Measurements from ENCODE around the gene CERT1.

Gene CERT1

GRCh38 chr5:75468593-75468992, 42.8 kb downstream of the CERT1 start:
- no peak for DNase-seq

DNA sequence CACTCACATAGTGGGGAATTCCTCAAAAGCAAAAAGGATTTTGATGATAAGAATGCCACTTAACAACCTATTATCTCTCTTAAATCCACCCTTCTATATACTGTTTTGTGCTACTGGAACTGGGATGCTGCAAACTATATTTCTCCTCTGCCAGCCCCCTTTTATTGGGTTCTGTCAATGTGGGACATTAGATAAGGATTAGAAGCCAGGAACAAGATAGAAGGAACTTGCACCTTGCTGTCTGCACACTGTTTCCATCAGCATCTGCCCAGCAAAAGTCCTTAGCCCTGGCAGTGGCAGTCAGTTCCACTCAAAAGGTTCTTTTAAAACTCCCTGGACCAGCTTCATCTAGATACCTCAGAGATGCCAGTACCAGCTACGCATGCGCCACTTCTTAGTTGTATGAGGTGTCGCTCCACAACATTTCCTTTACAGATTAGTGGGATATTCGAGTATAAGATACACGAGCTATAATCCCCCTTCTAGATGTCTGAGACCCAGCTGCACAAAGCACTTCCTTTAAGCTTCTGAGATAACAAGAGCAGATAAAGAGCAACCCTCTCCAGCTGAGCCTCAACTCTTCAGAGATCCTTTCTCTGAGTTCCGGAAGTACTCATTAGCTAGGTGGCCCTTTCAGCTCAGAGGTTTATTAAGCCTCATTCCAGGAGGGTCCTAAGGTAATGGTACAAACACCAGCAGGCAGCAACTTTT, 45.3 kb downstream of the CERT1 start:
- no peak for DNase-seq

GRCh38 chr5:75465480-75465879, 45.9 kb downstream of the CERT1 start:
- DNase-seq = no peak

GRCh38 chr5:75463726-75464125, 47.7 kb downstream of the CERT1 start:
- no peak for DNase-seq

DNA sequence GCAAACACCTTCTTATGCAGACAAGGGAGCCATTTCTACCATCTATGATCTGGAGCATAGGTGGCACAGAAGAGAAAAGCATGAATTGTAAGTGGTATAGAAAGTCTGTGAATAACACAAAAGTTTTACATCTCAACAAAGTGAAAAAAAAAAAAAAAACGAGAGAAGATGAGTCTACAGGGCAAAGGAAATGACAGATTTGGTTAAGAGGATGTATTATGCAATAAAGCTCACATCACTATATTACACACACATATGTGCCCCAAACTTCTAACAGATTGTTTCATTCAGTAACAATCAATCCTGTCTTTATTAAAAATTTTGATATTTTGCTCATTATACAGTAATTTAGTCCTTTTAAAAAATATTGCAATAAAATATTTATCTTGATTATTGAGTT, 49.8 kb downstream of the CERT1 start:
- DNase-seq = peak; percentile 33

DNA sequence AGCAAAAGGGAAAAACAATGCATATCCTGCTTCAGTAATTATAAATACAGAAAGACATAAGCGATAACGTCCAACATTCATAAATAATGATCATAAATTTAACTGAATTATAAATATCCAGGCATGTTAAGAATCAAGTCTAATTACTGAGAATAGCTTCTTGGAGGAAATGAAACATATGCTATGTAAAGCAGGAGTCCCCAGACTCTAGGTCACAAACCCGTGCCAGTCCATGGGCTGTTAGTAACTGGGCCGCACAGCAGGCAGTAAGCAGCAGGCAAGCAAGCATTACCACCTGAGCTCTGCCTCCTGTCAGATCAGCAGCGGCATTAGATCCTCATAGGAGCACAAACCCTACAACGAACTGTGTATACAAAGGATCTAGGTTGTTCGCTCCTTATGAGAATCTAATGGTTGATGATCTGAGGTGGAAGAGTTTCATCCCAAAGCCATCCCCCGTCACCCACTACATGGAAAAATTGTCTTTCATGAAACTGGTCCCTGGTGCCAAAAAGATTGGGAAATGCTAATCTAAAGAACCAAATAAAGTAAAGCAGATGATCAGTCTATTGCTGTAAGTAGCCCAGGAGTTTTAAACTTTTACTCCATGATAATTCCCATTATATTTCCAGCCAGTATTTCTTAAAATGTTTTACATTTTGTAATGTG, 50.4 kb downstream of the CERT1 start:
- DNase-seq = no peak

GRCh38 chr5:75460532-75460931, 50.9 kb downstream of the CERT1 start:
- DNase-seq = no peak

GRCh38 chr5:75457691-75458090, 53.7 kb downstream of the CERT1 start:
- no peak for DNase-seq

GRCh38 chr5:75457161-75457560, 54.3 kb downstream of the CERT1 start:
- DNase-seq = no peak

GRCh38 chr5:75450069-75450468, 61.4 kb downstream of the CERT1 start:
- DNase-seq = no peak

- no peak for DNase-seq
Observed at GRCh38 chr5:75446068-75446467, 65.4 kb downstream of the CERT1 start.

GRCh38 chr5:75441560-75441959, 69.9 kb downstream of the CERT1 start:
- no peak for DNase-seq

DNA sequence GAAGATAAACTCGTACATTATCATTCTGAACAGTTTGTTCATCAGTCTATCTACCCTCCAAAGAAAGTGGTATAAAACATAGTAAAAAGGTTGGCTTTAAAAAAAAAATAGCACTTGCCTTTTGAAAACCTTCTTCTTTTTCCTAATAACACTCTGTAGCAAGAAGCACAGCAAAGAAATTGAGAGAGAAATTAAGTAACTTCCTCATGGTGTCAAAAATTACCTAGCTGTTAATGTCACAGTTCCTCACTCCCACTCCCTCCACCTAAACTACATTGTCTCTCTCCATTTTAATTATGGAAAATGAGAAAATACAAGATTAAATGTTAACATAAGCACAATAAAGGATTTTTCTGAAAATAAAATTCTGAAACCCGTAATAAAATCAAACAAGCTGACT, 72.2 kb downstream of the CERT1 start:
- DNase-seq = no peak

DNA sequence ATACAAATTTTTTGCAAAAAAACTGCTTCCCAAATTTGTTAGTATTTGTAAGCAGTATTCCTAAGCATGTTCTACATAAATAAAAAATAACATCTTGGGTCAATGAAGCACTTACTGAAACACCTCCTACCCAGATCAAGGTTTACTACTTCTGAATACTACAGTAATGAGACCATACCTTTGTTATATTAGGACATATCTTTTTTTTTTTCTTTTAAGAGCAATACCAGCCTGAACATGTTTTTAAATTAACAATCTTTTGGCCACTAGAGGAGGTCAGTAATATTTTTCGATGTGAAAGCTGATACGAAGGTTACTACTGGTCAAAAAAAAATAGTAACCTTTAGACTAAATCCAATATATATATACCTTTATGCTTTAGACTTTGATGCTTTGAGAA, 72.7 kb downstream of the CERT1 start:
- no peak for DNase-seq

GRCh38 chr5:75435096-75435495, 76.3 kb downstream of the CERT1 start:
- DNase-seq = no peak

- DNase-seq = no peak
Observed at GRCh38 chr5:75433814-75434506, 77.5 kb downstream of the CERT1 start.

- no peak for DNase-seq
Observed at GRCh38 chr5:75414241-75414640, 97.2 kb downstream of the CERT1 start.

DNA sequence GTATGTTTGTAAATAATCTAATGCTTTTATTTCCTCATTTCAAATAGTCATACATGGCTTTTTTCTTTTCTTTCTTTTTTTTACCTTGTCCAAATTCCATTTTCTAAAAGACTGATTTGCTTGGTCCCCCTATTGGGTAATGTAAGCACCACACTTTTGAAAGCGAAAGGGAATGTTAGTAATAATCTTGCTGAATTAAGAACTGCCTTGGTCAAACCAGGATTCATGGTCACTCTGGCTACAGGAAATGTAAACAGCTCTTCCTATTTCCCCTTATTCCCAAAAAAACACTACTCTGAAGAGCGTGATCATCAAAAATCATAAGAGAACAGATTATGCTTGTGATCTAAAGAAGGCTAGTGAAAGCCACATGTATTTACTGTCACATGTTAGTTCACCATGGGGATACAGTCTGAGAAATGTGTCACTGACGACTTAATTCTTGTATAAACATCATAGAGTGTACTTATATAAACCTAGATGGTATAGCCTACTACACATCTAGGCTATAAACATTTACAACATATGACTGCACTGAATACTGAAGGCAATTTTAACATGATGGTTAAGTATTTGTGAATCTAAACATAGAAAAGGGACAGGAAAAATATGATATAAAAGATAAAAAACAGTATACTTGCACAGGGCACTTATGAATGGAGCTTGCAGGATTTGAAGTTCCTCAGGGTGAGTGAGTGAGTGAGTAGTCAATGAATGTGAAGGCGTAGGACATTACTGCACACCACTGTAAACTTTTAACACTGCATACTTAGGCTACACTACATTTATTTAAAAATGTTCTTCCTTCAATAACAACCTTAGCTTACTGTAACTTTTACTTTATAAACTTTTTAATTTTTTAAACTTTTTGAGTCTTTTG, 99.1 kb downstream of the CERT1 start:
- no peak for DNase-seq

GRCh38 chr5:75405296-75405695, 106.1 kb downstream of the CERT1 start:
- peak; percentile 9 for DNase-seq

- DNase-seq = no peak
Observed at GRCh38 chr5:75395277-75395676, 116.2 kb downstream of the CERT1 start.

- peak; percentile 79 for DNase-seq
Observed at GRCh38 chr5:75389430-75389829, 122.0 kb downstream of the CERT1 start.

- DNase-seq = no peak
Observed at GRCh38 chr5:75387806-75388205, 123.6 kb downstream of the CERT1 start.

GRCh38 chr5:75384218-75384617, 127.2 kb downstream of the CERT1 start:
- DNase-seq = no peak
